CD14-positive monocyte (primary cell): Measurements from ENCODE around the gene PRICKLE1. TPM values are rescaled to one million over a fixed set of nuclear protein-coding genes. Genes with fewer than 3 reads are reported as not detected.

Experiments used
- DNase-seq, 3 donors: peaks; one replicate each; pipeline ENCODE4 v3.0.0-alpha.2; 2011 to 2022
- H2AFZ ChIP-seq: 2 replicates; pipeline ENCODE4 v1.6.0; 2012; ENCODE audit warnings: mild to moderate bottlenecking, low read depth, low read length, inconsistent platforms; ENCODE audit not compliant: insufficient read depth, poor library complexity, severe bottlenecking
- H3K27ac ChIP-seq, 2 donors: 1 replicate in 1 of 2; 2 replicates in 1 of 2; pipeline ENCODE4 v1.5.1; 2012 to 2013; ENCODE audit warnings: low read length in 2 of 2, control low read depth in 1 of 2, inconsistent platforms in 1 of 2, low read depth in 1 of 2, mild to moderate bottlenecking in 1 of 2
- H3K27me3 ChIP-seq, 2 donors: one replicate each; pipeline versions ENCODE4 v1.6.0 to v1.6.1; 2011 to 2013; ENCODE audit warnings: low read length in 2 of 2; ENCODE audit not compliant: control insufficient read depth in 2 of 2, insufficient read depth in 2 of 2
- H3K36me3 ChIP-seq, 2 donors: replicated peaks in 1 of 2; 1 replicate in 1 of 2; 2 replicates in 1 of 2; pipeline versions ENCODE4 v1.5.1 to v1.6.1; 2012 to 2013; ENCODE audit warnings: low read length in 2 of 2, control low read depth in 1 of 2, inconsistent platforms in 1 of 2, mild to moderate bottlenecking in 1 of 2; ENCODE audit not compliant: insufficient read depth in 2 of 2, control insufficient read depth in 1 of 2
- H3K4me1 ChIP-seq, 2 donors: 1 replicate in 1 of 2; 2 replicates in 1 of 2; pipeline versions ENCODE4 v1.5.1 to v1.6.1; 2012 to 2013; ENCODE audit warnings: low read length in 2 of 2, control low read depth in 1 of 2, inconsistent platforms in 1 of 2, mild to moderate bottlenecking in 1 of 2, moderate library complexity in 1 of 2; ENCODE audit not compliant: insufficient read depth in 2 of 2, control insufficient read depth in 1 of 2
- H3K4me2 ChIP-seq: replicated peaks from 2 replicates; pipeline ENCODE3; 2012; ENCODE audit warnings: low read length, moderate library complexity, mild to moderate bottlenecking; ENCODE audit not compliant: poor library complexity, severe bottlenecking; ENCODE audit errors: extremely low read depth
- H3K4me3 ChIP-seq, 3 experiments: fragments of 200-600 bp in 1 of 3; sonication (generic) in 1 of 3; replicated peaks in 1 of 3; 1 replicate in 2 of 3; 2 replicates in 1 of 3; pipeline ENCODE4 v1.5.1; 2011 to 2013; ENCODE audit warnings: low read length in 3 of 3, mild to moderate bottlenecking in 3 of 3, control low read depth in 2 of 3, low read depth in 2 of 3, inconsistent platforms in 1 of 3, moderate library complexity in 1 of 3
- H3K79me2 ChIP-seq: 2 replicates; pipeline ENCODE4 v1.6.0; 2012; ENCODE audit warnings: mild to moderate bottlenecking, control low read depth, inconsistent platforms, low read length, moderate library complexity; ENCODE audit not compliant: insufficient read depth
- H3K9ac ChIP-seq: 2 replicates; pipeline ENCODE4 v1.6.0; 2017; ENCODE audit warnings: low read length, mild to moderate bottlenecking; ENCODE audit not compliant: insufficient read depth, poor library complexity, severe bottlenecking
- H3K9me3 ChIP-seq, 2 donors: replicated peaks in 1 of 2; 1 replicate in 1 of 2; 2 replicates in 1 of 2; pipeline versions ENCODE4 v1.5.1 to v1.6.1; 2012 to 2013; ENCODE audit warnings: low read length in 2 of 2, control low read depth in 1 of 2; ENCODE audit not compliant: control insufficient read depth in 1 of 2, insufficient read depth in 1 of 2
- H4K20me1 ChIP-seq: 2 replicates; pipeline ENCODE4 v1.6.0; 2012; ENCODE audit warnings: mild to moderate bottlenecking, low read length, control low read depth, moderate library complexity; ENCODE audit not compliant: insufficient read depth
- H3K27ac Mint-ChIP-seq, 7 donors: one replicate each; pipeline ENCODE4 v1.8.0; 2020; ENCODE audit warnings: mild to moderate bottlenecking in 7 of 7, mixed read lengths in 7 of 7, moderate library complexity in 6 of 7, inconsistent platforms in 2 of 7
- H3K27me3 Mint-ChIP-seq, 3 donors: one replicate each; pipeline ENCODE4 v1.8.0; 2021 to 2022; ENCODE audit warnings: low read depth in 3 of 3, mild to moderate bottlenecking in 3 of 3, mixed read lengths in 3 of 3, moderate library complexity in 3 of 3, inconsistent platforms in 1 of 3
- H3K36me3 Mint-ChIP-seq, 2 donors: one replicate each; pipeline ENCODE4 v1.8.0; 2020; ENCODE audit warnings: mixed read lengths in 2 of 2, inconsistent platforms in 1 of 2, mild to moderate bottlenecking in 1 of 2
- H3K4me1 Mint-ChIP-seq: one replicate; pipeline ENCODE4 v1.8.0; 2020; ENCODE audit warnings: mild to moderate bottlenecking, mixed read lengths
- H3K4me3 Mint-ChIP-seq, 2 donors: one replicate each; pipeline ENCODE4 v1.8.0; 2020; ENCODE audit warnings: mild to moderate bottlenecking in 2 of 2, mixed read lengths in 2 of 2, moderate library complexity in 1 of 2
- H3K9me3 Mint-ChIP-seq, 7 donors: one replicate each; pipeline ENCODE4 v1.8.0; 2020 to 2022; ENCODE audit warnings: mixed read lengths in 7 of 7, mild to moderate bottlenecking in 6 of 7, moderate library complexity in 6 of 7, inconsistent platforms in 2 of 7
- WGBS: methylation state at CpG from one replicate; pipeline ENCODE4 v1.1.5; 2013; ENCODE audit warnings: missing lambda C conversion rate; ENCODE audit not compliant: insufficient coverage; 5-methylcytosine and 5-hydroxymethylcytosine counted together
- intact Hi-C, 2 donors: fragments of 100-400 bp; cut with micrococcal nuclease; formaldehyde crosslinking; loops; one replicate each; pipeline versions ENCODE4 v1.15.0 to v1.15.1; 2023
- polyA plus RNA-seq, 3 donors: library from polyadenylated mRNA; depleted of rRNA in 1 of 3; unstranded in 2 of 3; stranded (reverse) in 1 of 3; fragments of 300-500 nt in 2 of 3; fragments of >200 nt in 1 of 3; fragmentation: Illumina TruSeq in 2 of 3; gene quantifications; 1 replicate in 2 of 3; 2 replicates in 1 of 3; pipeline ENCODE4 v1.2.3, GENCODE V29; 2012 to 2021
- TF ChIP-seq, protein P1 (sequence below): fragments of 200-600 bp; IDR thresholded peaks from one replicate; pipeline ENCODE4 v1.8.0; 2022; ENCODE audit warnings: antibody characterized with exemption, mild to moderate bottlenecking

Gene PRICKLE1
- polyA plus RNA-seq, 3 donors, result 1.3 to 5.1 (median 2.6) TPM

DNA sequence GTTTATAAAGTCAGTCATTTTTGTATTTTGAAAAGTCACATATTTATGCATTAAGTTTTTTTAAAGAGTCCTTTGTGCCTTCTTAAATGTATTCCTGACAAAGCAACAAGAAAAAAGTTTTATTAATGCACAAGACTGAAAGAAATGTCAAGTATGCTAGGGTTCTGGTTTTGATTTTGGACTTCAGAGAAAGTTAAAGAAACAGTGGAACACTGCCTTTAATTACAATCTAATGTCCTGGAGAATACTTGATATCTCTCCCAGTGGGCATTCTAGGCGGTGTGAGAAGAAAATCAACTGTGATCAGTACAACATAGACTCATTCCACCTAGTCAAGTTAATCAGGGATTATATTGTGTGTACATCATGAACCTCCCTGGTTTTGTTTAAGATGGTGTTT lies 49.9 kb downstream of the PRICKLE1 start:
- TF ChIP-seq, protein P1, sequence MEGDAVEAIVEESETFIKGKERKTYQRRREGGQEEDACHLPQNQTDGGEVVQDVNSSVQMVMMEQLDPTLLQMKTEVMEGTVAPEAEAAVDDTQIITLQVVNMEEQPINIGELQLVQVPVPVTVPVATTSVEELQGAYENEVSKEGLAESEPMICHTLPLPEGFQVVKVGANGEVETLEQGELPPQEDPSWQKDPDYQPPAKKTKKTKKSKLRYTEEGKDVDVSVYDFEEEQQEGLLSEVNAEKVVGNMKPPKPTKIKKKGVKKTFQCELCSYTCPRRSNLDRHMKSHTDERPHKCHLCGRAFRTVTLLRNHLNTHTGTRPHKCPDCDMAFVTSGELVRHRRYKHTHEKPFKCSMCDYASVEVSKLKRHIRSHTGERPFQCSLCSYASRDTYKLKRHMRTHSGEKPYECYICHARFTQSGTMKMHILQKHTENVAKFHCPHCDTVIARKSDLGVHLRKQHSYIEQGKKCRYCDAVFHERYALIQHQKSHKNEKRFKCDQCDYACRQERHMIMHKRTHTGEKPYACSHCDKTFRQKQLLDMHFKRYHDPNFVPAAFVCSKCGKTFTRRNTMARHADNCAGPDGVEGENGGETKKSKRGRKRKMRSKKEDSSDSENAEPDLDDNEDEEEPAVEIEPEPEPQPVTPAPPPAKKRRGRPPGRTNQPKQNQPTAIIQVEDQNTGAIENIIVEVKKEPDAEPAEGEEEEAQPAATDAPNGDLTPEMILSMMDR, result no peak
- H2AFZ ChIP-seq, result no peak overlapping the region
- no CpG with 5 or more reads among the region's 1 CpG for WGBS
- H3K4me3 ChIP-seq, result no peak overlapping the region
- intact Hi-C loops, result no loop called here
- no peaks in the 10 kb centered on the region for H3K79me2 ChIP-seq
- no peaks in the 10 kb centered on the region for H3K36me3 Mint-ChIP-seq
- no peak overlapping the region for H3K27ac ChIP-seq
- H3K4me1 ChIP-seq, result no peaks in the 10 kb centered on the region
- peaks cover 3 to 5% (median 3%) of the 10 kb centered on the region in 3 donors for H3K27me3 Mint-ChIP-seq
- H3K9me3 ChIP-seq, result no peaks in the 10 kb centered on the region
- no peaks in the 10 kb centered on the region for H3K36me3 ChIP-seq
- H3K9ac ChIP-seq, result no peak overlapping the region
- H3K27ac Mint-ChIP-seq, result no peak overlapping the region
- no peak overlapping the region for H3K4me2 ChIP-seq
- H4K20me1 ChIP-seq, result no peaks in the 10 kb centered on the region
- no peak overlapping the region for H3K4me3 Mint-ChIP-seq
- no peaks in the 10 kb centered on the region for H3K4me1 Mint-ChIP-seq
- H3K27me3 ChIP-seq, result no peaks in the 10 kb centered on the region
- no peak for DNase-seq
- H3K9me3 Mint-ChIP-seq, result peaks cover 0 to 4% (median 1%) of the 10 kb centered on the region in 7 donors

DNA sequence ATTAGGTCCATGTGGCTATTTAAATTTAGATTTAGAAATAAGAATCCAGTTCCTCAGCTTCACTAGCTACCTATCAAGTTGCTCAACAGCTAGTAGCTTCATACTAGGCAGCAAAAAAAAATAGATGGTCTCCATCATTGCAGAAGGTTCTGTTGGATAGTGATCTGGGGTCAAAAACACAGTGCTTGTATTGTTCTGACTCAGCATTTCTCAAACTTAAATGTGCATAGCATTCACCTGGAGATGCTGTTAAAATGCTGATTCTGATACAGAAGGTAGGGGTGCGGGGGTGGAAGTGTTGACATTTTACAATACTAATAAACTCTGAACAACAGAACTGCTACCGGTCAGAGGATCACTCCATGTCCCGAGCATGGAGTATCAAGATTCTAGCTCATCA lies 51.3 kb downstream of the PRICKLE1 start:
- TF ChIP-seq, protein P1, result no peak
- intact Hi-C loops, result no loop called here
- Histone ChIP-seq H3K9ac (no peak overlapping the region), H3K4me1 (no peaks in the 10 kb centered on the region), H3K27ac (no peak overlapping the region), H3K9me3 (no peaks in the 10 kb centered on the region), H3K4me2 (no peak overlapping the region), H3K4me3 (no peak overlapping the region), H4K20me1 (no peaks in the 10 kb centered on the region), H3K79me2 (no peaks in the 10 kb centered on the region), H3K27me3 (no peaks in the 10 kb centered on the region), H2AFZ (no peak overlapping the region), H3K36me3 (no peaks in the 10 kb centered on the region)
- Mint-ChIP-seq H3K4me1 (no peaks in the 10 kb centered on the region), H3K36me3 (no peaks in the 10 kb centered on the region), H3K9me3 (no peaks in the 10 kb centered on the region), H3K4me3 (no peak overlapping the region), H3K27me3 (peaks cover 3 to 5% (median 3%) of the 10 kb centered on the region in 3 donors), H3K27ac (no peak overlapping the region)
- DNase-seq, result no peak
- no CpG with 5 or more reads among the region's 3 CpGs for WGBS
